Caco-2 (cell line): ENCODE results near the gene PALLD. TPM values are rescaled to one million over a fixed set of nuclear protein-coding genes. Genes with fewer than 3 reads are reported as not detected.

Source experiments
- BruUV-seq: library from RNA; stranded (reverse); fragments of 400-500 nt; replicated peaks from 2 replicates; lab custom pipeline; 2021; lab: Mats Ljungman, UMichigan
- CTCF ChIA-PET: fragments of 300-600 bp; sonication (Branson Sonifier 250); formaldehyde crosslinking; loops from one replicate; lab custom pipeline; 2022; ENCODE audit warnings: antibody characterized with exemption; lab: Charles Lee
- POLR2A ChIA-PET: fragments of 300-600 bp; sonication (Branson Sonifier 250); formaldehyde crosslinking; loops from one replicate; lab custom pipeline; 2022; ENCODE audit warnings: antibody characterized with exemption; lab: Charles Lee
- DNase-seq, 2 experiments: peaks; one replicate each; pipeline versions ENCODE4 v3.0.0 to v3.0.0-alpha.2; 2020 to 2022
- H3K27me3 ChIP-seq: replicated peaks from 2 replicates; pipeline ENCODE4 v1.6.0; 2011; ENCODE audit warnings: low read length; ENCODE audit not compliant: control insufficient read depth, insufficient read depth
- H3K36me3 ChIP-seq: 2 replicates; pipeline ENCODE4 v1.5.1; 2011; ENCODE audit warnings: low read length; ENCODE audit not compliant: control insufficient read depth, insufficient read depth
- H3K4me1 ChIP-seq: fragments of 250-450 bp; sonication (Bioruptor Pico); 2 replicates; pipeline ENCODE4 v1.5.1; 2020; ENCODE audit warnings: mild to moderate bottlenecking
- H3K4me3 ChIP-seq: 2 replicates; pipeline ENCODE4 v1.5.1; 2011; ENCODE audit warnings: low read depth, mild to moderate bottlenecking, control low read depth, low read length
- H3K9me3 ChIP-seq: fragments of 250-450 bp; sonication (Bioruptor Pico); 2 replicates; pipeline ENCODE4 v1.5.1; 2020; ENCODE audit warnings: mild to moderate bottlenecking, moderate library complexity
- H3K27ac Mint-ChIP-seq: one replicate; pipeline ENCODE4 v1.8.0; 2022; ENCODE audit warnings: mixed read lengths; ENCODE audit not compliant: unreplicated experiment
- H3K27me3 Mint-ChIP-seq: one replicate; pipeline ENCODE4 v1.8.0; 2022; ENCODE audit warnings: mixed read lengths; ENCODE audit not compliant: insufficient read depth, unreplicated experiment
- H3K36me3 Mint-ChIP-seq: one replicate; pipeline ENCODE4 v1.8.0; 2022; ENCODE audit warnings: mild to moderate bottlenecking, mixed read lengths; ENCODE audit not compliant: insufficient read depth, unreplicated experiment
- H3K4me1 Mint-ChIP-seq: one replicate; pipeline ENCODE4 v1.8.0; 2022; ENCODE audit warnings: low read depth, mixed read lengths; ENCODE audit not compliant: unreplicated experiment
- H3K4me3 Mint-ChIP-seq: one replicate; pipeline ENCODE4 v1.8.0; 2022; ENCODE audit warnings: mild to moderate bottlenecking, moderate library complexity, mixed read lengths; ENCODE audit not compliant: unreplicated experiment
- H3K9me3 Mint-ChIP-seq: one replicate; pipeline ENCODE4 v1.8.0; 2022; ENCODE audit warnings: mixed read lengths; ENCODE audit not compliant: unreplicated experiment
- CTCF ChIP-seq, 2 experiments: fragments of 200-600 bp in 1 of 2; IDR thresholded peaks; 1 replicate in 1 of 2; 2 replicates in 1 of 2; pipeline versions ENCODE4 v1.5.1 to v1.8.0; 2011 to 2022; ENCODE audit warnings: antibody characterized with exemption in 1 of 2, control low read depth in 1 of 2, inconsistent platforms in 1 of 2, low read depth in 1 of 2, low read length in 1 of 2, mild to moderate bottlenecking in 1 of 2, moderate library complexity in 1 of 2; ENCODE audit not compliant: insufficient read depth in 1 of 2, severe bottlenecking in 1 of 2, unreplicated experiment in 1 of 2
- intact Hi-C: fragments of 100-400 bp; cut with micrococcal nuclease; formaldehyde crosslinking; loops from one replicate; pipeline ENCODE4 v1.10.0; 2022; ENCODE audit not compliant: unreplicated experiment
- total RNA-seq: library from RNA; stranded (reverse); gene quantifications from 2 replicates; pipeline ENCODE4 v1.2.3, GENCODE V29; 2022

Gene PALLD
- total RNA-seq, 1 experiment from 2014 or later: 12.3 TPM

GRCh38 chr4:168734703-168735678 lies 238.1 kb downstream of the PALLD start:
- H3K36me3 ChIP-seq: no peaks in the 10 kb centered on the region
- no peaks in the 10 kb centered on the region for H3K4me1 ChIP-seq
- H3K36me3 Mint-ChIP-seq: no peaks in the 10 kb centered on the region
- H3K4me1 Mint-ChIP-seq: peaks cover 6% of the 10 kb centered on the region
- no peak for TF ChIP-seq CTCF (IDR thresholded peaks at IDR 0.05; ENCODE audit: insufficient read depth in 1 of 2, low read depth in 1 of 2, low read length in 1 of 2, severe bottlenecking in 1 of 2, unreplicated experiment in 1 of 2)
- CTCF ChIA-PET: no interaction called here
- no peak overlapping the region for H3K4me3 Mint-ChIP-seq
- no peak overlapping the region for H3K4me3 ChIP-seq
- H3K9me3 ChIP-seq: no peaks in the 10 kb centered on the region
- H3K9me3 Mint-ChIP-seq: no peaks in the 10 kb centered on the region
- intact Hi-C loops: no loop called here
- peaks cover 3% of the 10 kb centered on the region for H3K27me3 Mint-ChIP-seq
- no peak for DNase-seq
- H3K27me3 ChIP-seq: no peaks in the 10 kb centered on the region
- no peak overlapping the region for H3K27ac Mint-ChIP-seq
- BruUV-seq: no TSS peak
- POLR2A ChIA-PET: no interaction called here

- Histone ChIP-seq H3K36me3 (no peaks in the 10 kb centered on the region), H3K27me3 (no peaks in the 10 kb centered on the region), H3K9me3 (no peaks in the 10 kb centered on the region), H3K4me3 (no peak overlapping the region), H3K4me1 (no peaks in the 10 kb centered on the region)
- BruUV-seq: no TSS peak
- intact Hi-C loops: no loop called here
- Mint-ChIP-seq H3K4me1 (peaks cover 6% of the 10 kb centered on the region), H3K4me3 (no peak overlapping the region), H3K36me3 (no peaks in the 10 kb centered on the region), H3K27ac (no peak overlapping the region), H3K27me3 (no peaks in the 10 kb centered on the region), H3K9me3 (no peaks in the 10 kb centered on the region)
- POLR2A ChIA-PET: no interaction called here
- CTCF ChIA-PET: no interaction called here
- TF ChIP-seq CTCF (IDR thresholded peaks at IDR 0.05; ENCODE audit: insufficient read depth in 1 of 2, low read depth in 1 of 2, low read length in 1 of 2, severe bottlenecking in 1 of 2, unreplicated experiment in 1 of 2): no peak
- DNase-seq: no peak
These were observed 238.9 kb downstream of the PALLD start for GRCh38 chr4:168735735-168736134.

- TF ChIP-seq CTCF (IDR thresholded peaks at IDR 0.05; ENCODE audit: insufficient read depth in 1 of 2, low read depth in 1 of 2, low read length in 1 of 2, severe bottlenecking in 1 of 2, unreplicated experiment in 1 of 2): no peak
- H3K27ac Mint-ChIP-seq: no peak overlapping the region
- H3K4me1 Mint-ChIP-seq: peaks cover 6% of the 10 kb centered on the region
- H3K27me3 ChIP-seq: no peaks in the 10 kb centered on the region
- no peak overlapping the region for H3K4me3 Mint-ChIP-seq
- ChIA-PET CTCF (no interaction called here), POLR2A (no interaction called here)
- no peaks in the 10 kb centered on the region for H3K4me1 ChIP-seq
- no peaks in the 10 kb centered on the region for H3K27me3 Mint-ChIP-seq
- no peaks in the 10 kb centered on the region for H3K36me3 ChIP-seq
- no peak overlapping the region for H3K4me3 ChIP-seq
- BruUV-seq: no TSS peak
- no peaks in the 10 kb centered on the region for H3K9me3 Mint-ChIP-seq
- intact Hi-C loops: no loop called here
- H3K36me3 Mint-ChIP-seq: no peaks in the 10 kb centered on the region
- no peaks in the 10 kb centered on the region for H3K9me3 ChIP-seq
- DNase-seq: no peak
These were observed 240.3 kb downstream of the PALLD start for GRCh38 chr4:168736860-168737805.
